WTC11 (cell line): Measurements from ENCODE around the gene CHERP. TPM values are rescaled to one million over a fixed set of nuclear protein-coding genes. Genes with fewer than 3 reads are reported as not detected.

ENCODE experiments used
- AFF4 ChIP-seq: sonication (generic); formaldehyde crosslinking; IDR thresholded peaks from 2 replicates; pipeline ENCODE4 v1.8.1; 2023; ENCODE audit warnings: mild to moderate bottlenecking, missing genetic modification reagents, borderline replicate concordance
- ATF2 ChIP-seq: sonication (generic); formaldehyde crosslinking; IDR thresholded peaks from 2 replicates; pipeline ENCODE4 v1.8.1; 2022; ENCODE audit warnings: low read depth, missing genetic modification reagents, borderline replicate concordance
- CBFB ChIP-seq: sonication (generic); formaldehyde crosslinking; IDR thresholded peaks from 2 replicates; pipeline ENCODE4 v1.8.1; 2022; ENCODE audit warnings: mild to moderate bottlenecking, low read depth, missing genetic modification reagents
- E2F4 ChIP-seq: sonication (generic); formaldehyde crosslinking; IDR thresholded peaks from 2 replicates; pipeline ENCODE4 v1.8.1; 2022; ENCODE audit warnings: low read depth, mild to moderate bottlenecking, moderate library complexity, missing genetic modification reagents, borderline replicate concordance
- GABPB1 ChIP-seq: sonication (generic); formaldehyde crosslinking; IDR thresholded peaks from 2 replicates; pipeline ENCODE4 v1.8.1; 2023; ENCODE audit warnings: mild to moderate bottlenecking, missing genetic modification reagents
- MLX ChIP-seq: sonication (generic); formaldehyde crosslinking; IDR thresholded peaks from 2 replicates; pipeline ENCODE4 v1.8.1; 2023; ENCODE audit warnings: mild to moderate bottlenecking, missing genetic modification reagents, moderate library complexity
- NFATC4 ChIP-seq: fragments of 250-450 bp; sonication (Bioruptor Pico); IDR thresholded peaks from 2 replicates; pipeline ENCODE4 v1.9.0; 2021; ENCODE audit warnings: mild to moderate bottlenecking
- NFYB ChIP-seq: sonication (generic); formaldehyde crosslinking; conservative IDR thresholded peaks from 2 replicates; pipeline ENCODE4 v1.8.0; 2022; ENCODE audit warnings: low read depth, missing genetic modification reagents
- OVOL2 ChIP-seq: fragments of 250-450 bp; sonication (Bioruptor Pico); IDR thresholded peaks from 2 replicates; pipeline ENCODE4 v1.9.0; 2021; ENCODE audit warnings: mild to moderate bottlenecking, borderline replicate concordance
- PRRX2 ChIP-seq: fragments of 250-450 bp; sonication (Bioruptor Pico); IDR thresholded peaks from 2 replicates; pipeline ENCODE4 v1.8.0; 2021; ENCODE audit warnings: mild to moderate bottlenecking
- RELA ChIP-seq: sonication (generic); formaldehyde crosslinking; IDR thresholded peaks from 2 replicates; pipeline ENCODE4 v1.8.1; 2022; ENCODE audit warnings: missing genetic modification reagents, mild to moderate bottlenecking, borderline replicate concordance
- SMAD3 ChIP-seq: sonication (generic); formaldehyde crosslinking; IDR thresholded peaks from 2 replicates; pipeline ENCODE4 v1.8.0; 2022; ENCODE audit warnings: missing genetic modification reagents, mild to moderate bottlenecking, borderline replicate concordance
- SMAD4 ChIP-seq: sonication (generic); formaldehyde crosslinking; IDR thresholded peaks from 2 replicates; pipeline ENCODE4 v1.8.0; 2022; ENCODE audit warnings: mild to moderate bottlenecking, missing genetic modification reagents
- TEAD1 ChIP-seq: sonication (generic); formaldehyde crosslinking; IDR thresholded peaks from 2 replicates; pipeline ENCODE4 v1.8.0; 2022; ENCODE audit warnings: mild to moderate bottlenecking, missing genetic modification reagents
- TEAD4 ChIP-seq: sonication (generic); formaldehyde crosslinking; IDR thresholded peaks from 2 replicates; pipeline ENCODE4 v1.8.0; 2022; ENCODE audit warnings: mild to moderate bottlenecking, missing genetic modification reagents
- ZBTB21 ChIP-seq: sonication (generic); formaldehyde crosslinking; IDR thresholded peaks from 2 replicates; pipeline ENCODE4 v1.8.1; 2023; ENCODE audit warnings: mild to moderate bottlenecking, missing genetic modification reagents, borderline replicate concordance
- ZNF219 ChIP-seq: sonication (generic); formaldehyde crosslinking; IDR thresholded peaks from 2 replicates; pipeline ENCODE4 v1.8.0; 2023; ENCODE audit warnings: missing genetic modification reagents, mild to moderate bottlenecking, borderline replicate concordance
- ZNF416 ChIP-seq: fragments of 250-450 bp; sonication (Bioruptor Pico); IDR thresholded peaks from 2 replicates; pipeline ENCODE4 v1.9.0; 2021; ENCODE audit warnings: mild to moderate bottlenecking, inconsistent platforms
- total RNA-seq: library from RNA; stranded (reverse); gene quantifications from 3 replicates; pipeline ENCODE4 v1.2.3, GENCODE V29; 2021
- TF ChIP-seq, protein P1 (sequence below): fragments of 250-450 bp; sonication (Bioruptor Pico); conservative IDR thresholded peaks from 2 replicates; pipeline ENCODE4 v1.9.0; 2021; ENCODE audit warnings: mild to moderate bottlenecking
- TF ChIP-seq, protein P2 (sequence below): sonication (generic); formaldehyde crosslinking; IDR thresholded peaks from 2 replicates; pipeline ENCODE4 v1.8.0; 2022; ENCODE audit warnings: mild to moderate bottlenecking, missing genetic modification reagents
- TF ChIP-seq, protein P3 (sequence below): fragments of 250-450 bp; sonication (Bioruptor Pico); IDR thresholded peaks from 2 replicates; pipeline ENCODE4 v1.9.0; 2021; ENCODE audit warnings: mild to moderate bottlenecking
- TF ChIP-seq, protein P4 (sequence below): fragments of 250-450 bp; sonication (Bioruptor Pico); IDR thresholded peaks from 2 replicates; pipeline ENCODE4 v1.8.0; 2021; ENCODE audit warnings: mild to moderate bottlenecking
- TF ChIP-seq, protein P5 (sequence below): sonication (generic); formaldehyde crosslinking; conservative IDR thresholded peaks from 2 replicates; pipeline ENCODE4 v1.8.1; 2022; ENCODE audit warnings: mild to moderate bottlenecking, missing genetic modification reagents

CHERP gene
- total RNA-seq, 1 experiment from 2014 or later = 98.7 TPM

DNA sequence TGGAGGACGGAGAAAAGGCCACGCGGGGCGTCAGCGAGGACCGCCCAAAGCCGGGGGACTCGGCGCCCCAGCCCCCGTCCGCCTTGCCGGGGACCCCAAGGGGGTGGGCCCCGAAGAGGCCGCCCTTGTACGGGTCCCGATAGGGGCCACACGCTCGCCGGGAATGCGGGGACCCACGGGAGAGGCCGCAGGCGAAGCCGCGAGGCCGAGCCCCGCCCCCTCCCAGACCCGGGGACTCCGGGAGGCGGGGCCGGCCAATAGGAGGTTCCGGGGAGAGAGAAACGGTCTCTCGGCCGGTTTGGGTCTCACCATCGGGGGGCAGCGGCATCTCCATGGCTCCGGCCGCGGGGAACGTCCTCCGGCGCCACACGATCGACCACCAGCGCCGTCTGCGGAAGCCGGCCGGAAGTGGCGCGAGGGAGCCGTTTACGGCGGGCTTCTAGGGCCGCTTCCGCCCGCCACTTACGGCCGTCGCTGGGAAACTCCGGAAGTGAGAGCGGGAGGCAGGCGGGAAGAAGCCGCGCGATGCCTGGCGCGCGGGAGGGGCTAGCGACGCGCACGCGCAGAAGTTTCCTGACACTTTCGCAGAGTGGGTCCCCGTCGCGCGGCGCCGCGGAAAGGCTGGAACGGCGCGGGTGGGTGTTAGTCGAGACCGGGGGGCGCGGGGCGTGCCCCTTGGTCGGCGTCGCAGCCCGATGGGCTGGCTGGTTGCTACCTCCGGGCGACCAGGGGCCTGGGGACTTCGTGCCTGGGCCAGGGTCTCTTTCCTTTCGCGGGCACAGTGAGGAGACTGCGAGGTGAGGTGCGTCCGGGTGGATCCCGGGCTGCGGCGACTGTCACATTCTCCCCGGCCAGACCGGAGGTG lies at the start of gene CHERP (continued):
- TF ChIP-seq AFF4 (CRISPR knock-in tag) = no peak
- no peak for TF ChIP-seq MLX (CRISPR knock-in tag)
- TF ChIP-seq NFATC4 = no peak
- TF ChIP-seq NFYB (CRISPR knock-in tag) = no peak
- no peak for TF ChIP-seq RELA (CRISPR knock-in tag)
- no peak for TF ChIP-seq ZBTB21 (CRISPR knock-in tag)
- no peak for TF ChIP-seq SMAD3
- TF ChIP-seq, protein P1, sequence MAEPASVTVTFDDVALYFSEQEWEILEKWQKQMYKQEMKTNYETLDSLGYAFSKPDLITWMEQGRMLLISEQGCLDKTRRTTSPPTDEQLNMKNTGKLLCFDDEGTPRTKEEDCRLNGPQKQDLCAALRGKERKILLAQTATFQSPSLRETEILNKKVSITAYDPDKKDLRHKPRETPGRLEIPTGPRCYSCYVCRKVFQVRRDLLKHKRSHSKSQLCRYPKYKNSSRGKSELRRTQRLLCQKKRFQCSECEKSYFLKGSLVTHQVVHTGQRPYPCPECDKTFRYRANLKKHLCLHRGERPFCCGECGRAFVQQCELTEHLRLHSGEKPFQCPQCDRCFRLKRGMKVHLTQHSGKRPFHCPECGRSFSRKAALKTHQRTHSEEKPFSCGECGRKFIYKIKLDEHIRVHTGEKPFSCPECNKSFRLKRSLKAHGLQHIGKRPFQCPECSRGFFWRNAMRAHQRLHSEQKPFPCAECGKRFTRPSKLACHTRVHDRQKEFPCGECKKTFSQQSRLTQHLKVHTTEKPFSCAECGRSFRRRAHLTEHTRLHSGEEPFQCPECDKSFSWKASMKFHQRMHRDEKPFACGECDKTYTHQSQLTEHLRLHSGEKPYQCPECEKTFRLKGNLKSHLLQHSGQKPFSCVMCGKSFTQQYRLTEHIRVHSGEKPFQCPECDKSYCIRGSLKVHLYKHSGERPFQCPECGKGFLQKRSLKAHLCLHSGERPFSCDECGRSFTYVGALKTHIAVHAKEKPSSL (CRISPR knock-in tag) = no peak
- TF ChIP-seq, protein P2, sequence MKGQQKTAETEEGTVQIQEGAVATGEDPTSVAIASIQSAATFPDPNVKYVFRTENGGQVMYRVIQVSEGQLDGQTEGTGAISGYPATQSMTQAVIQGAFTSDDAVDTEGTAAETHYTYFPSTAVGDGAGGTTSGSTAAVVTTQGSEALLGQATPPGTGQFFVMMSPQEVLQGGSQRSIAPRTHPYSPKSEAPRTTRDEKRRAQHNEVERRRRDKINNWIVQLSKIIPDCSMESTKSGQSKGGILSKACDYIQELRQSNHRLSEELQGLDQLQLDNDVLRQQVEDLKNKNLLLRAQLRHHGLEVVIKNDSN (CRISPR knock-in tag) = 0 out of 2 replicates have a peak, but pooled peaks have one; percentile 30
- TF ChIP-seq OVOL2 (CRISPR knock-in tag) = no peak
- TF ChIP-seq, protein P3, sequence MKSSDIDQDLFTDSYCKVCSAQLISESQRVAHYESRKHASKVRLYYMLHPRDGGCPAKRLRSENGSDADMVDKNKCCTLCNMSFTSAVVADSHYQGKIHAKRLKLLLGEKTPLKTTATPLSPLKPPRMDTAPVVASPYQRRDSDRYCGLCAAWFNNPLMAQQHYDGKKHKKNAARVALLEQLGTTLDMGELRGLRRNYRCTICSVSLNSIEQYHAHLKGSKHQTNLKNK (CRISPR knock-in tag) = no peak
- TF ChIP-seq ZNF416 (CRISPR knock-in tag) = no peak
- TF ChIP-seq ATF2 = no peak
- no peak for TF ChIP-seq ZNF219 (CRISPR knock-in tag)
- no peak for TF ChIP-seq CBFB (CRISPR knock-in tag)
- TF ChIP-seq TEAD1 (CRISPR knock-in tag) = 0 out of 2 replicates have a peak, but pooled peaks have one; percentile 55
- TF ChIP-seq, protein P4, sequence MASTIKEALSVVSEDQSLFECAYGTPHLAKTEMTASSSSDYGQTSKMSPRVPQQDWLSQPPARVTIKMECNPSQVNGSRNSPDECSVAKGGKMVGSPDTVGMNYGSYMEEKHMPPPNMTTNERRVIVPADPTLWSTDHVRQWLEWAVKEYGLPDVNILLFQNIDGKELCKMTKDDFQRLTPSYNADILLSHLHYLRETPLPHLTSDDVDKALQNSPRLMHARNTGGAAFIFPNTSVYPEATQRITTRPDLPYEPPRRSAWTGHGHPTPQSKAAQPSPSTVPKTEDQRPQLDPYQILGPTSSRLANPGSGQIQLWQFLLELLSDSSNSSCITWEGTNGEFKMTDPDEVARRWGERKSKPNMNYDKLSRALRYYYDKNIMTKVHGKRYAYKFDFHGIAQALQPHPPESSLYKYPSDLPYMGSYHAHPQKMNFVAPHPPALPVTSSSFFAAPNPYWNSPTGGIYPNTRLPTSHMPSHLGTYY = no peak
- TF ChIP-seq E2F4 (CRISPR knock-in tag) = peak; percentile 71; the same call in 1 of the 2 replicates
- TF ChIP-seq PRRX2 = no peak
- TF ChIP-seq GABPB1 = peak; percentile 88
- no peak for TF ChIP-seq SMAD4
- TF ChIP-seq TEAD4 = no peak
- TF ChIP-seq, protein P5, sequence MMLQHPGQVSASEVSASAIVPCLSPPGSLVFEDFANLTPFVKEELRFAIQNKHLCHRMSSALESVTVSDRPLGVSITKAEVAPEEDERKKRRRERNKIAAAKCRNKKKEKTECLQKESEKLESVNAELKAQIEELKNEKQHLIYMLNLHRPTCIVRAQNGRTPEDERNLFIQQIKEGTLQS (CRISPR knock-in tag) = no peak
